ENCODE data around the gene VAC14. TPM values are rescaled to one million over a fixed set of nuclear protein-coding genes. Genes with fewer than 3 reads are reported as not detected.

The VAC14 gene
- total RNA-seq, 4 donors from 2014 or later, result 18.6 to 32.2 (median 25.9) TPM

GRCh38 chr16:70715055-70715858, 85.7 kb downstream of the VAC14 start:
- H3K4me1 ChIP-seq, result peaks cover 12 to 50% (median 30%) of the 10 kb centered on the region in 3 donors
- TF ChIP-seq CTCF (IDR thresholded peaks at IDR 0.05) (peak in 1 of 6 experiments; percentile 6), POLR2A (IDR thresholded peaks at IDR 0.05) (no peak)
- H3K9me3 ChIP-seq, result no peaks in the 10 kb centered on the region
- DNase-seq, result no peak
- H3K36me3 ChIP-seq, result peaks cover 0 to 17% (median 0%) of the 10 kb centered on the region in 3 donors
- no peaks in the 10 kb centered on the region for H3K27me3 ChIP-seq
- intact Hi-C loops (cut with DNase I), result no loop called here
- H3K4me3 ChIP-seq, result peak overlapping the region in 2 of 4 donors; percentile 7 to 23
- peak overlapping the region; percentile 79 to 90 (median 86) for H3K27ac ChIP-seq
- WGBS, 2 donors, result 25 to 47% methylated on average over 10 of the region's 23 CpGs

- Histone ChIP-seq H3K27ac (peak overlapping the region; percentile 79 to 90 (median 86)), H3K9me3 (no peaks in the 10 kb centered on the region), H3K4me3 (no peak overlapping the region), H3K4me1 (peaks cover 16 to 57% (median 34%) of the 10 kb centered on the region in 3 donors), H3K36me3 (peaks cover 0 to 10% (median 0%) of the 10 kb centered on the region in 3 donors), H3K27me3 (no peaks in the 10 kb centered on the region)
- TF ChIP-seq CTCF (IDR thresholded peaks at IDR 0.05) (no peak), POLR2A (IDR thresholded peaks at IDR 0.05) (no peak)
- WGBS, 2 donors, result 71 to 72% methylated on average over 7 to 8 of the region's 10 CpGs
- no peak for DNase-seq
- intact Hi-C loops (cut with DNase I), result no loop called here
These were observed 86.3 kb downstream of the VAC14 start for GRCh38 chr16:70714581-70715054.

- H3K4me3 ChIP-seq, result no peak overlapping the region
- H3K9me3 ChIP-seq, result no peaks in the 10 kb centered on the region
- 86% methylated on average over 1 of the region's 10 CpGs; no CpG with 5 or more reads in 1 of the 2 donors for WGBS, 2 donors
- H3K27ac ChIP-seq, result peak overlapping the region in 2 of 4 donors; percentile 87 to 90
- intact Hi-C loops (cut with DNase I), result no loop called here
- TF ChIP-seq CTCF (IDR thresholded peaks at IDR 0.05) (no peak), POLR2A (IDR thresholded peaks at IDR 0.05) (no peak)
- peaks cover 16 to 62% (median 36%) of the 10 kb centered on the region in 3 donors for H3K4me1 ChIP-seq
- H3K36me3 ChIP-seq, result peaks cover 0 to 8% (median 0%) of the 10 kb centered on the region in 3 donors
- DNase-seq, result no peak
- H3K27me3 ChIP-seq, result no peaks in the 10 kb centered on the region
These were observed 87.1 kb downstream of the VAC14 start for GRCh38 chr16:70713824-70714223.

GRCh38 chr16:70713342-70713741, 87.6 kb downstream of the VAC14 start:
- no peak overlapping the region for H3K4me3 ChIP-seq
- H3K9me3 ChIP-seq, result no peaks in the 10 kb centered on the region
- peak overlapping the region in 1 of 4 donors; percentile 25 for H3K27ac ChIP-seq
- WGBS, 2 donors, result 58 to 65% methylated on average over 5 of the region's 5 CpGs
- peaks cover 0 to 8% (median 0%) of the 10 kb centered on the region in 3 donors for H3K36me3 ChIP-seq
- H3K27me3 ChIP-seq, result no peaks in the 10 kb centered on the region
- DNase-seq, result no peak
- intact Hi-C loops (cut with DNase I), result no loop called here
- TF ChIP-seq POLR2A (IDR thresholded peaks at IDR 0.05), result no peak
- H3K4me1 ChIP-seq, result peaks cover 16 to 67% (median 36%) of the 10 kb centered on the region in 3 donors

GRCh38 chr16:70712942-70713341, 88.0 kb downstream of the VAC14 start:
- H3K9me3 ChIP-seq, result no peaks in the 10 kb centered on the region
- H3K27ac ChIP-seq, result peak overlapping the region in 1 of 4 donors; percentile 25
- TF ChIP-seq CTCF (IDR thresholded peaks at IDR 0.05), result no peak
- TF ChIP-seq POLR2A (IDR thresholded peaks at IDR 0.05), result no peak
- DNase-seq, result no peak
- no peaks in the 10 kb centered on the region for H3K27me3 ChIP-seq
- 87 to 88% methylated on average over 11 to 12 of the region's 12 CpGs for WGBS, 2 donors
- no peak overlapping the region for H3K4me3 ChIP-seq
- peaks cover 0 to 8% (median 0%) of the 10 kb centered on the region in 3 donors for H3K36me3 ChIP-seq
- H3K4me1 ChIP-seq, result peaks cover 16 to 71% (median 36%) of the 10 kb centered on the region in 3 donors
- intact Hi-C loops (cut with DNase I), result no loop called here

All from esophagus squamous epithelium (tissue), 5 donors.